Peyer's patch (tissue), 4 donors: ENCODE results near the gene BAIAP2L1. TPM values are rescaled to one million over a fixed set of nuclear protein-coding genes. Genes with fewer than 3 reads are reported as not detected.
"Not testable (repeated sequence)": the region's sequence is repeated elsewhere in the genome, so short reads cannot be mapped to it uniquely, and the experiment has no call there.

Experiments used
- DNase-seq, 3 donors: peaks; one replicate each; pipeline ENCODE4 v3.0.0-alpha.2; 2017 to 2019
- H3K27ac ChIP-seq, 4 donors: fragments of 200-600 bp; sonication (generic); one replicate each; pipeline ENCODE4 v1.5.1; 2016 to 2019
- H3K27me3 ChIP-seq, 2 donors: fragments of 200-600 bp; sonication (generic); one replicate each; pipeline ENCODE4 v1.5.1; 2019
- H3K36me3 ChIP-seq, 3 donors: fragments of 200-600 bp; sonication (generic); one replicate each; pipeline ENCODE4 v1.5.1; 2016 to 2019
- H3K4me1 ChIP-seq, 4 donors: fragments of 200-600 bp; sonication (generic); one replicate each; pipeline ENCODE4 v1.5.1; 2016 to 2019
- H3K4me3 ChIP-seq, 4 donors: fragments of 200-600 bp; sonication (generic); 1 replicate in 3 of 4; 2 replicates in 1 of 4; pipeline ENCODE4 v1.5.1; 2016 to 2019; ENCODE audit warnings: mild to moderate bottlenecking in 1 of 4
- H3K9me3 ChIP-seq, 4 donors: fragments of 200-600 bp; sonication (generic); one replicate each; pipeline ENCODE4 v1.5.1; 2016 to 2019; ENCODE audit warnings: mild to moderate bottlenecking in 1 of 4
- POLR2A ChIP-seq, 2 donors: fragments of 450-650 bp; IDR thresholded peaks; one replicate each; pipeline ENCODE4 v1.5.1; 2017; ENCODE audit warnings: antibody characterized with exemption in 2 of 2, mild to moderate bottlenecking in 2 of 2, moderate library complexity in 2 of 2
- total RNA-seq, 4 donors: library from RNA; depleted of rRNA; stranded (reverse); fragments of >200 nt; gene quantifications; one replicate each; pipeline ENCODE4 v1.1.0, GENCODE V29; 2016
- TF ChIP-seq, protein P1 (sequence below), 6 experiments: fragments of 450-650 bp in 4 of 6; fragments of 200-600 bp in 2 of 6; sonication (generic) in 1 of 6; IDR thresholded peaks; one replicate each; pipeline ENCODE4 v1.5.1; 2017 to 2019; ENCODE audit warnings: antibody characterized with exemption in 6 of 6, mild to moderate bottlenecking in 3 of 6, moderate library complexity in 1 of 6

Gene BAIAP2L1
- total RNA-seq, 4 donors from 2014 or later: 31.4 to 46.4 (median 41.9) TPM

DNA sequence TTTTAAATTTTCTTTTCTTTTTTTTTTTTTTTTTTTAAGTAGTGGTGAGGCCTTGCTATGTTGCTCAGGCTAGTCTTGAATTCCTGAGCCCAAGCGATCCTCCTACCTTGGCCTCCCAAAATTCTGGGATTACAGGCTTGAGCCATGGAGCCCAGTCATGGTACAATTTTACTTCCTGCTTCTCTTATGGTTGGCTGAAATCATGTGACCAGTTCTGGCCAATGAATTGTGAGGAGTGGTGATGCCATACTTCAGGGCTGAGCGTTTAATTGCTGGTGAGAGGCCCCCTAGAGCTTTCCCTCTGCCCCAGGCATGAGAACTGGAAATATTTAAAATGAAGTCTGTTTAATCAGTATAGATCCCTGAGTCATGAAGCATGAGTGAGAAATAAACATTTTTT is 22.2 kb upstream of the BAIAP2L1 start:
- no peaks in the 10 kb centered on the region for H3K36me3 ChIP-seq
- no peak for DNase-seq
- peaks cover 0 to 5% (median 2%) of the 10 kb centered on the region in 4 donors for H3K4me1 ChIP-seq
- no peak overlapping the region for H3K27ac ChIP-seq
- H3K27me3 ChIP-seq: no peaks in the 10 kb centered on the region
- H3K4me3 ChIP-seq: no peak overlapping the region
- no peaks in the 10 kb centered on the region for H3K9me3 ChIP-seq
- TF ChIP-seq, protein P1, sequence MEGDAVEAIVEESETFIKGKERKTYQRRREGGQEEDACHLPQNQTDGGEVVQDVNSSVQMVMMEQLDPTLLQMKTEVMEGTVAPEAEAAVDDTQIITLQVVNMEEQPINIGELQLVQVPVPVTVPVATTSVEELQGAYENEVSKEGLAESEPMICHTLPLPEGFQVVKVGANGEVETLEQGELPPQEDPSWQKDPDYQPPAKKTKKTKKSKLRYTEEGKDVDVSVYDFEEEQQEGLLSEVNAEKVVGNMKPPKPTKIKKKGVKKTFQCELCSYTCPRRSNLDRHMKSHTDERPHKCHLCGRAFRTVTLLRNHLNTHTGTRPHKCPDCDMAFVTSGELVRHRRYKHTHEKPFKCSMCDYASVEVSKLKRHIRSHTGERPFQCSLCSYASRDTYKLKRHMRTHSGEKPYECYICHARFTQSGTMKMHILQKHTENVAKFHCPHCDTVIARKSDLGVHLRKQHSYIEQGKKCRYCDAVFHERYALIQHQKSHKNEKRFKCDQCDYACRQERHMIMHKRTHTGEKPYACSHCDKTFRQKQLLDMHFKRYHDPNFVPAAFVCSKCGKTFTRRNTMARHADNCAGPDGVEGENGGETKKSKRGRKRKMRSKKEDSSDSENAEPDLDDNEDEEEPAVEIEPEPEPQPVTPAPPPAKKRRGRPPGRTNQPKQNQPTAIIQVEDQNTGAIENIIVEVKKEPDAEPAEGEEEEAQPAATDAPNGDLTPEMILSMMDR (IDR thresholded peaks at IDR 0.05): no peak
- no peak for TF ChIP-seq POLR2A (IDR thresholded peaks at IDR 0.05)

DNA sequence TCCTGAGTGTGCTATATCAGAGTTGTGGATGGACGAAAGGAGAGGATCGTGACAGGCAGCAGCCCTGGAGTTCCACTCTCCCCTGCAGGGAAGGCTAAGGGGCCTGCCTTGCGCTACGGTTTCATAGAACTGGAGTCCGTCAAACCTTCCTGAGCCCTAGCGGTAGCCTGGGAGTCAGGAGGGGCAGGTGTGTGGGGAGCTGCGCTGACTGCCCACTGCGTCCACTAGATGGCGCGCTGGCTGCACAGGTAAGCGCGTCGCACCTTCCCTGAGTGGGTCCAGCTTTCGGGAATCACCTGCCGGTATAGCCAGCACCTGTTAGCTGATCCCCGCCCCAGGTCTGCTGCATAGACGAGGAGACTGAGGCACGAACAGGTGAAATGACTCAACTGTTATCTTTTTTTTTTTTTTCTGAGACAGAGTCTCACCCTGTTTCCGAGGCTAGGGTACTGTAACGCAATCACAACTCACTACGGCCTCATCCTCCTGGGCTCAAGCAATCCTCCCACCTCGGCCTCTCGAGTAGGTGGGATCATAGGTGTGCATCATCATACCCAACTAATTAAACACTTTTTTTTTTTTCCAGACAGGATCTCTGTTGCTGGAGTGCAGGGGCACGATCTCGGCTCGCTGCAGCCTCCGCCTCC is 20.2 kb upstream of the BAIAP2L1 start:
- H3K27ac ChIP-seq: no peak overlapping the region
- H3K9me3 ChIP-seq: no peaks in the 10 kb centered on the region
- DNase-seq: peak; percentile 35 to 88 (median 84)
- H3K4me1 ChIP-seq: peaks cover 0 to 5% (median 2%) of the 10 kb centered on the region in 4 donors
- H3K27me3 ChIP-seq: no peaks in the 10 kb centered on the region
- TF ChIP-seq POLR2A (IDR thresholded peaks at IDR 0.05): no peak
- TF ChIP-seq, protein P1 (IDR thresholded peaks at IDR 0.05): peak; percentile 22 to 95 (median 78)
- H3K4me3 ChIP-seq: no peak overlapping the region
- H3K36me3 ChIP-seq: no peaks in the 10 kb centered on the region

DNA sequence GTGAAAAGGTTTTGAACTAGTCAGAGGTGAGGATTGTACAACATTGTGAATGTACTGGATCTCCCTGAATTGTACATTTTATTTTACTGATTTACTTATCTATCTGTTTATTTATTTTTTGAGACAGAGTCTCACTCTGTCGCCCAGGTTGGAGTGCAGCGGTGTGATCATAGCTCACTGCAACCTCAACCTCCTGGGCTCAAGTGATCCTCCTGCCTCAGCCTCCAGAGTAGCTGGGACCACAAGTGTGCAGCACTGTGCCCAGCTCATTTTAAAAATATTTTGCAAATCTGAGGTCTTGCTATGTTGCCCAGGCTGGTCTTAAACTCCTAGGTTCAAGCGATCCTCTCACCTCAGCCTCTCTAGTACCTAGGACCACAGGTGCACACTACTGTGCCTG is 19.1 kb upstream of the BAIAP2L1 start:
- H3K27ac ChIP-seq, H3K9me3 ChIP-seq, DNase-seq, H3K36me3 ChIP-seq, H3K4me1 ChIP-seq, H3K4me3 ChIP-seq, H3K27me3 ChIP-seq: not testable (repeated sequence)

DNA sequence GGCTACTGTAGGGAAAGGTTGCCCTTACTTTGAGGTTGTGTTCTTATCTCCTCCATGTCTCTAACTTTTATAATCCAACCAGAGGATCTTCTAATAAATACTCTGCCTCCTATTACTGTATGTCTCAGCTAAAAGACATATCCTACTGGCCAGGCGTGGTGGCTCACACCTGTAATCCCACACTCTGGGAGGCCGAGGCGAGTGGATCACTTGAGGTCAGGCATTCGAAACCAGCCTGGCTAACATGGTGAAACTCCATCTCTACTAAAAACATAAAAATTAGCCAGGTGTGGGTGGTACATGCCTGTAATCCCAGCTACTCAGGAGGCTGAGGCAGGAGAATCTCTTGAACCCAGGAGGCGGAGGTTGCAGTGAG is 18.4 kb upstream of the BAIAP2L1 start:
- Histone ChIP-seq H3K27ac (peak overlapping the region in 1 of 4 donors; percentile 62), H3K4me3 (peak overlapping the region in 1 of 4 donors; percentile 11)
- H3K9me3 ChIP-seq, H3K4me1 ChIP-seq, H3K36me3 ChIP-seq, H3K27me3 ChIP-seq, DNase-seq: not testable (repeated sequence)

DNA sequence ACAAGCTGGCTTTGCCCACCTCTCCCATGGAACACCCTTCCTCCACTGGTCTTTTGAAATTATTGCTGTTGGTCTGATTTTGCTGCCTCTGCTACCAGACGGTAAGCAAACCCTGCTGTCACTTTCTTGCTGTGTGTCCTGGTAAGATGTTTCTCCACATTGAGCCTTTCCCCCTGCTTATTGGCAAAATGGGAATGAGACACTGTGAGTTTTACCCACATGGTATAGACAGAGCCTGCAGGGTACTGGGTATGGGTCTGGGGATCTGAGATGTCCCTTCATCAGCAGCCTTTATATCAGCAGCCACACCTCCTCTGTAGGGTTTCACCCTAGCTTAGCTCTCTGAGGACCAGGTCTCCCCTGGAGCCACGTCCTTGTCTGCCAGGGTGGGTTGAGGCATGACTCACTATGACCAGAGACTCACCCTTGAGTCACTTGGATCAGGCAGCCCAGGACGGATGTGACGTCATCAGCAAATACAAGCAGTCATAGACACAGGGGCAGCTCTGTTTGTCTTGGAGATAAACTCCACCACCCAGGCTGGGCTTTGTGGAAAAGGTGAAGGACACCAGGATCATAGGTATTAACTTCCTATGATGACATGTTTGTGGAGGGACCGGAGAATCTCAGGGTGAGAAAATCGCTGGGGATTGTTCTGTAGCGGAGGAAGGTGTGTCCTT is 17.9 kb upstream of the BAIAP2L1 start:
- Histone ChIP-seq H3K9me3 (no peaks in the 10 kb centered on the region), H3K27me3 (no peaks in the 10 kb centered on the region), H3K4me1 (peaks cover 0 to 5% (median 2%) of the 10 kb centered on the region in 4 donors), H3K27ac (peak overlapping the region in 1 of 4 donors; percentile 62), H3K4me3 (no peak overlapping the region), H3K36me3 (no peaks in the 10 kb centered on the region)
- no peak for TF ChIP-seq POLR2A (IDR thresholded peaks at IDR 0.05)
- peak in 2 of 3 donors; percentile 56 to 85 for DNase-seq

DNA sequence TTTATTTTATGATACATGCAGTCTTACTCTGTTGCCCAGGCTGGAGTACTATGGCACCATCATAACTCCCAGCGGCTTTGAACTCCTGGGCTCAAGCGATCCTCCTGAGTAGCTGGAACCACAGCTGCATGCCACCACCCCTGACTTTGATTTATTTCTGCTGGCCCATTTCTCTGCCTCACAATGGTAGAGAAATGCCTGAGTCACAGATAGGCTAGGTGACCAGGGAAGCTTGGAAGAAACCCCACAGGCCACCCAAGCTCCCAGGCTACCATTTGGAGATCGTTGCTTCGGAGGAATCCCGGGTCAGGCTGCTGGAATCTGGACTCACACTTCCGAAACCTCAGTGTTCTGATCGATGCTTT is 17.4 kb upstream of the BAIAP2L1 start:
- Histone ChIP-seq H3K4me1 (peaks cover 0 to 5% (median 2%) of the 10 kb centered on the region in 4 donors), H3K36me3 (no peaks in the 10 kb centered on the region), H3K27ac (peak overlapping the region in 1 of 4 donors; percentile 62), H3K4me3 (no peak overlapping the region), H3K27me3 (no peaks in the 10 kb centered on the region), H3K9me3 (no peaks in the 10 kb centered on the region)
- DNase-seq: no peak
- TF ChIP-seq, protein P1 (IDR thresholded peaks at IDR 0.05): no peak
- TF ChIP-seq POLR2A (IDR thresholded peaks at IDR 0.05): no peak

DNA sequence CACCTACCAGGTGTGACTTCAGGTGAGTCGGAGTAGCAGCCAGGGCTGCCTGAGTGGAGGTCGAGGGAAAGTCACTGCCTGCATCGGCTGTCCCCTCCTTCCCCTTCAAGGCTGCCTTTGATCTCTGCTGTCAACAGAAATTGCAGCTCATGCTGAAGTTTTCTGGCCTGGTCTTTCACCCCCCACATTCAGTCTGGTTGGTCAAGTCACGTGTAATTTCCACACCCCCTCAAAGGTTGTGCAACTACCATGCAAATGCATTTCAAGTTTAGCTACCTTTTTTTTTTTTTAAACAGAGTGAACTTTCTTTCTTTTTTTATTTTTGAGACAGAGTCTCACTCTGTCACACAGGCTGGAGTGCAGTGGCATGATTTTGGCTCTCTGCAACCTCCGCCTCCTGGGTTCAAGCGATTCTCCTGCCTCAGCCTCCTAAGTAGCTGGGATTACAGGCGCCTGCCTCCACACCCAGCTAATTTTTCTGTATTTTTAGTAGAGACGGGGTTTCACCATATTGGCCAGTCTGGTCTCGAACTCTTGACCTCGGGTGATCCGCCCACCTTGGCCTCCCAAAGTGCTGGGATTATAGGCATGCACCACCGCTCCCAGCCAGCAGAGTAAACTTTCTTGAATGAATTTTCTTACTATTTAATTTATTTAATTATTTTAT is 16.8 kb upstream of the BAIAP2L1 start:
- H3K36me3 ChIP-seq, H3K4me3 ChIP-seq, H3K4me1 ChIP-seq, H3K9me3 ChIP-seq, H3K27me3 ChIP-seq, H3K27ac ChIP-seq, DNase-seq: not testable (repeated sequence)
